ENCODE measurements around the gene CCDC144A. TPM values are rescaled to one million over a fixed set of nuclear protein-coding genes. Genes with fewer than 3 reads are reported as not detected.
"Not testable (repeated sequence)": the region's sequence is repeated elsewhere in the genome, so short reads cannot be mapped to it uniquely, and the experiment has no call there.

The CCDC144A gene
- total RNA-seq, 6 experiments from 2014 or later, result 0.02 to 1.4 (median 0.28) TPM

- DNase-seq; H3K36me3 ChIP-seq; H3K4me1 ChIP-seq; H3K27me3 ChIP-seq; intact Hi-C loops (cut with DNase I); H3K27ac ChIP-seq; H3K9me3 ChIP-seq; H3K4me3 ChIP-seq: not testable (repeated sequence)
- ATAC-seq, result peak; percentile 84 to 93 (median 89)
- WGBS (ENCODE audit: insufficient coverage, low coverage, low lambda C conversion rate, missing lambda C conversion rate), result 4% methylated on average over 3 of the region's 10 CpGs
- TF ChIP-seq CTCF (IDR thresholded peaks at IDR 0.05), result peak; percentile 29 to 52 (median 46)
Observed at GRCh38 chr17:16751224-16751923, 61.3 kb downstream of the CCDC144A start.

- H3K27ac ChIP-seq; H3K4me1 ChIP-seq; H3K4me3 ChIP-seq; H3K27me3 ChIP-seq; H3K36me3 ChIP-seq; H3K9me3 ChIP-seq; intact Hi-C loops (cut with DNase I); DNase-seq: not testable (repeated sequence)
- WGBS (ENCODE audit: insufficient coverage, low coverage, low lambda C conversion rate, missing lambda C conversion rate), result no CpG with 5 or more reads among the region's 10 CpGs
- peak; percentile 63 to 86 (median 69) for ATAC-seq
Observed at GRCh38 chr17:16751924-16752287, 61.9 kb downstream of the CCDC144A start.

- not testable (repeated sequence) for DNase-seq
- WGBS (ENCODE audit: insufficient coverage, low coverage, low lambda C conversion rate, missing lambda C conversion rate), result no CpG with 5 or more reads among the region's 3 CpGs
Observed at GRCh38 chr17:16757520-16757919, 67.5 kb downstream of the CCDC144A start.

GRCh38 chr17:16758177-16758576 lies 68.1 kb downstream of the CCDC144A start:
- ATAC-seq; intact Hi-C loops (cut with DNase I); H3K27me3 ChIP-seq; H3K9me3 ChIP-seq; H3K4me1 ChIP-seq; H3K36me3 ChIP-seq; H3K27ac ChIP-seq; DNase-seq; H3K4me3 ChIP-seq: not testable (repeated sequence)
- WGBS (ENCODE audit: insufficient coverage, low coverage, low lambda C conversion rate, missing lambda C conversion rate), result 100% methylated on average over 1 of the region's 3 CpGs

More at GRCh38 chr17:16757520-16757919, 67.5 kb downstream of the CCDC144A start:
- H3K27ac ChIP-seq; H3K36me3 ChIP-seq; intact Hi-C loops (cut with DNase I); H3K27me3 ChIP-seq; H3K4me3 ChIP-seq; H3K4me1 ChIP-seq; H3K9me3 ChIP-seq; ATAC-seq: not testable (repeated sequence)

GRCh38 chr17:16768290-16769175 lies 78.5 kb downstream of the CCDC144A start:
- no CpG with 5 or more reads among the region's 2 CpGs for WGBS (ENCODE audit: insufficient coverage, low coverage, low lambda C conversion rate, missing lambda C conversion rate)
- DNase-seq; H3K9me3 ChIP-seq; intact Hi-C loops (cut with DNase I); H3K36me3 ChIP-seq; H3K4me3 ChIP-seq; H3K27me3 ChIP-seq; H3K4me1 ChIP-seq: not testable (repeated sequence)
- peak; percentile 80 to 84 (median 82) for ATAC-seq
- H3K27ac ChIP-seq, result peak overlapping the region in 2 of 3 donors; percentile 31 to 47

- WGBS (ENCODE audit: insufficient coverage, low coverage, low lambda C conversion rate, missing lambda C conversion rate), result no CpG with 5 or more reads among the region's 4 CpGs
- H3K9me3 ChIP-seq; H3K4me1 ChIP-seq; ATAC-seq; H3K27me3 ChIP-seq; H3K36me3 ChIP-seq; H3K4me3 ChIP-seq; DNase-seq; intact Hi-C loops (cut with DNase I); H3K27ac ChIP-seq: not testable (repeated sequence)
Observed at GRCh38 chr17:16772394-16773145, 82.5 kb downstream of the CCDC144A start.

GRCh38 chr17:16773146-16773522 lies 83.1 kb downstream of the CCDC144A start:
- intact Hi-C loops (cut with DNase I), result not testable (repeated sequence)

GRCh38 chr17:16787851-16788250 lies 97.8 kb downstream of the CCDC144A start:
- H3K4me1 ChIP-seq; ATAC-seq; H3K36me3 ChIP-seq; H3K9me3 ChIP-seq; DNase-seq; intact Hi-C loops (cut with DNase I); H3K27me3 ChIP-seq; H3K27ac ChIP-seq; H3K4me3 ChIP-seq: not testable (repeated sequence)
- WGBS (ENCODE audit: insufficient coverage, low coverage, low lambda C conversion rate, missing lambda C conversion rate), result no CpG with 5 or more reads among the region's 5 CpGs

More at GRCh38 chr17:16773146-16773522, 83.1 kb downstream of the CCDC144A start:
- not testable (repeated sequence) for H3K4me3 ChIP-seq, H3K27ac ChIP-seq, DNase-seq, H3K4me1 ChIP-seq, H3K9me3 ChIP-seq, H3K36me3 ChIP-seq, H3K27me3 ChIP-seq
- peak; percentile 80 to 84 (median 82) for ATAC-seq
- no CpG with 5 or more reads among the region's 2 CpGs for WGBS (ENCODE audit: insufficient coverage, low coverage, low lambda C conversion rate, missing lambda C conversion rate)

- H3K4me1 ChIP-seq; H3K36me3 ChIP-seq; H3K27me3 ChIP-seq; H3K27ac ChIP-seq; DNase-seq; H3K9me3 ChIP-seq; intact Hi-C loops (cut with DNase I); ATAC-seq; H3K4me3 ChIP-seq: not testable (repeated sequence)
- WGBS (ENCODE audit: insufficient coverage, low coverage, low lambda C conversion rate, missing lambda C conversion rate), result 80% methylated on average over 1 of the region's 11 CpGs
Observed at GRCh38 chr17:16788889-16789536, 99.0 kb downstream of the CCDC144A start.

Measured in right lobe of liver (tissue), 6 donors.